ENCODE results near the gene CENPN. TPM values are rescaled to one million over a fixed set of nuclear protein-coding genes. Genes with fewer than 3 reads are reported as not detected.

CENPN gene
- total RNA-seq, 1 donor from 2014 or later, result 57.2 TPM

- DNase-seq, result no peak
Observed at GRCh38 chr16:81081014-81081413, 74.0 kb downstream of the CENPN start.

Other genes starting within 250 kb of the CENPN start
- gene CDYL2, start 202.6 kb upstream of the CENPN start, total RNA-seq, result 30.6 and 32.2 TPM in 2 replicates
- gene CMC2, start 329 bp upstream of the CENPN start, total RNA-seq, result 35.7 and 47.4 TPM in 2 replicates
- gene ATMIN, start 28.6 kb downstream of the CENPN start, total RNA-seq, result 40.0 and 43.9 TPM in 2 replicates
- 0.23 and 0.51 TPM in 2 replicates for gene C16orf46, start 70.0 kb downstream of the CENPN start, total RNA-seq
- 9.2 and 29.8 TPM in 2 replicates for gene GCSH, start 89.2 kb downstream of the CENPN start, total RNA-seq
- not detected in 2 replicates for gene BCO1, start 231.5 kb downstream of the CENPN start, total RNA-seq

Measured in dermis blood vessel endothelial cell (primary cell).